HG02763 (cell line): ENCODE measurements around the gene C22orf31.

Experiments used
- ATAC-seq: cut with Tn5 transposase; IDR thresholded peaks from one replicate; pipeline ENCODE4 v1.9.1; 2021; ENCODE audit warnings: mild to moderate bottlenecking, moderate library complexity; ENCODE audit not compliant: unreplicated experiment

C22orf31 gene

GRCh38 chr22:29030016-29030617 lies 31.5 kb downstream of the C22orf31 start:
- no peak for ATAC-seq

GRCh38 chr22:29029202-29030000 lies 32.2 kb downstream of the C22orf31 start:
- ATAC-seq: no peak

GRCh38 chr22:29028468-29028867 lies 33.2 kb downstream of the C22orf31 start:
- ATAC-seq: no peak

- no peak for ATAC-seq
These were observed 35.1 kb downstream of the C22orf31 start for GRCh38 chr22:29026579-29026978.

- no peak for ATAC-seq
These were observed 38.3 kb downstream of the C22orf31 start for GRCh38 chr22:29023172-29023796.

GRCh38 chr22:29022101-29022817 lies 39.4 kb downstream of the C22orf31 start:
- no peak for ATAC-seq

- ATAC-seq: no peak
These were observed 43.1 kb downstream of the C22orf31 start for GRCh38 chr22:29018293-29019189.

GRCh38 chr22:29016067-29016938 lies 45.3 kb downstream of the C22orf31 start:
- no peak for ATAC-seq

- no peak for ATAC-seq
These were observed 46.9 kb downstream of the C22orf31 start for GRCh38 chr22:29014773-29015172.

- ATAC-seq: no peak
These were observed 47.3 kb downstream of the C22orf31 start for GRCh38 chr22:29014293-29014692.

- no peak for ATAC-seq
These were observed 48.7 kb downstream of the C22orf31 start for GRCh38 chr22:29012952-29013351.

GRCh38 chr22:29012101-29012433 lies 49.6 kb downstream of the C22orf31 start:
- ATAC-seq: no peak

- ATAC-seq: no peak
These were observed 50.2 kb downstream of the C22orf31 start for GRCh38 chr22:29011240-29012100.

GRCh38 chr22:29009148-29009547 lies 52.5 kb downstream of the C22orf31 start:
- ATAC-seq: no peak
